Measurements from ENCODE around the gene RASD2.

Gene RASD2

GRCh38 chr22:35541254-35541748, 670 bp downstream of the RASD2 start:
- DNase-seq (ENCODE audit: low read depth in 1 of 2, low spot score in 1 of 2), result no peak

- DNase-seq (ENCODE audit: low read depth in 1 of 2, low spot score in 1 of 2), result no peak
These were observed 1.7 kb downstream of the RASD2 start for GRCh38 chr22:35542157-35542938.

GRCh38 chr22:35542939-35543516, 2.4 kb downstream of the RASD2 start:
- DNase-seq (ENCODE audit: low read depth in 1 of 2, low spot score in 1 of 2), result no peak

GRCh38 chr22:35543702-35544101, 3.1 kb downstream of the RASD2 start:
- DNase-seq (ENCODE audit: low read depth in 1 of 2, low spot score in 1 of 2), result no peak

- no peak for DNase-seq (ENCODE audit: low read depth in 1 of 2, low spot score in 1 of 2)
These were observed 3.6 kb downstream of the RASD2 start for GRCh38 chr22:35544189-35544588.

GRCh38 chr22:35544827-35545226, 4.2 kb downstream of the RASD2 start:
- no peak for DNase-seq (ENCODE audit: low read depth in 1 of 2, low spot score in 1 of 2)

- no peak for DNase-seq (ENCODE audit: low read depth in 1 of 2, low spot score in 1 of 2)
These were observed 6.3 kb downstream of the RASD2 start for GRCh38 chr22:35546886-35547285.

GRCh38 chr22:35547987-35548721, 7.5 kb downstream of the RASD2 start:
- DNase-seq (ENCODE audit: low read depth in 1 of 2, low spot score in 1 of 2), result no peak

- no peak for DNase-seq (ENCODE audit: low read depth in 1 of 2, low spot score in 1 of 2)
These were observed 8.1 kb downstream of the RASD2 start for GRCh38 chr22:35548722-35549112.

- no peak for DNase-seq (ENCODE audit: low read depth in 1 of 2, low spot score in 1 of 2)
These were observed 8.7 kb downstream of the RASD2 start for GRCh38 chr22:35549328-35549727.

GRCh38 chr22:35551549-35552177, 11.0 kb downstream of the RASD2 start:
- DNase-seq (ENCODE audit: low read depth in 1 of 2, low spot score in 1 of 2), result no peak

GRCh38 chr22:35552196-35552842, 11.7 kb downstream of the RASD2 start:
- peak; percentile 65 to 69 for DNase-seq (ENCODE audit: low read depth in 1 of 2, low spot score in 1 of 2)

GRCh38 chr22:35552846-35553245, 12.2 kb downstream of the RASD2 start:
- DNase-seq (ENCODE audit: low read depth in 1 of 2, low spot score in 1 of 2), result no peak

GRCh38 chr22:35553341-35553740, 12.7 kb downstream of the RASD2 start:
- DNase-seq (ENCODE audit: low read depth in 1 of 2, low spot score in 1 of 2), result no peak

GRCh38 chr22:35554297-35554845, 13.7 kb downstream of the RASD2 start:
- no peak for DNase-seq (ENCODE audit: low read depth in 1 of 2, low spot score in 1 of 2)

- no peak for DNase-seq (ENCODE audit: low read depth in 1 of 2, low spot score in 1 of 2)
These were observed 14.9 kb downstream of the RASD2 start for GRCh38 chr22:35555483-35555890.

GRCh38 chr22:35555946-35556547, 15.4 kb downstream of the RASD2 start:
- DNase-seq (ENCODE audit: low read depth in 1 of 2, low spot score in 1 of 2), result no peak

GRCh38 chr22:35556666-35557065, 16.0 kb downstream of the RASD2 start:
- DNase-seq (ENCODE audit: low read depth in 1 of 2, low spot score in 1 of 2), result no peak

GRCh38 chr22:35558031-35558430, 17.4 kb downstream of the RASD2 start:
- DNase-seq (ENCODE audit: low read depth in 1 of 2, low spot score in 1 of 2), result no peak

- no peak for DNase-seq (ENCODE audit: low read depth in 1 of 2, low spot score in 1 of 2)
These were observed 18.1 kb downstream of the RASD2 start for GRCh38 chr22:35558719-35559118.

All from activated T-helper 1 cell treated with anti-CD3 and anti-CD28 coated beads, Interleukin-2, amount 50 U/mL, for 16 hours (primary cell).